Neural cell (in vitro differentiated cells): ENCODE results near the gene SNX33. TPM values are rescaled to one million over a fixed set of nuclear protein-coding genes. Genes with fewer than 3 reads are reported as not detected.

Source experiments
- H2AFZ ChIP-seq: fragments of 200-600, 300-800 bp; sonication (generic), shearing (Covaris generic); 2 replicates; pipeline ENCODE4 v1.6.0; 2014; ENCODE audit warnings: low read depth, mild to moderate bottlenecking, antibody characterized with exemption, low read length, moderate library complexity
- H3F3A ChIP-seq: fragments of 200-600 bp; shearing (Covaris generic); 2 replicates; pipeline ENCODE4 v1.6.1; 2016; ENCODE audit warnings: mild to moderate bottlenecking, moderate library complexity, mixed read lengths, antibody characterized with exemption, low read length; ENCODE audit not compliant: insufficient read depth, poor library complexity, severe bottlenecking
- H3K27ac ChIP-seq: fragments of 200-600, 300-800 bp; sonication (generic), shearing (Covaris generic); 2 replicates; pipeline ENCODE4 v1.5.1; 2014; ENCODE audit warnings: mild to moderate bottlenecking, low read length, moderate library complexity
- H3K27me3 ChIP-seq: fragments of 300-800, 200-600 bp; sonication (generic), shearing (Covaris generic); 2 replicates; pipeline ENCODE4 v1.6.0; 2014; ENCODE audit warnings: mild to moderate bottlenecking, low read depth, low read length, moderate library complexity; ENCODE audit not compliant: insufficient read depth
- H3K36me3 ChIP-seq: fragments of 300-800, 200-600 bp; sonication (generic), shearing (Covaris generic); 2 replicates; pipeline ENCODE4 v1.5.1; 2014; ENCODE audit warnings: mild to moderate bottlenecking, antibody characterized with exemption, low read length, moderate library complexity; ENCODE audit not compliant: insufficient read depth
- H3K4me2 ChIP-seq: fragments of 300-800, 200-600 bp; sonication (generic), shearing (Covaris generic); 2 replicates; pipeline ENCODE4 v1.6.0; 2014; ENCODE audit warnings: mild to moderate bottlenecking, low read length
- H3K4me3 ChIP-seq: fragments of 300-800, 200-600 bp; sonication (generic), shearing (Covaris generic); 2 replicates; pipeline ENCODE4 v1.5.1; 2014; ENCODE audit warnings: mild to moderate bottlenecking, low read length, moderate library complexity
- H3K79me2 ChIP-seq: fragments of 200-600 bp; shearing (Covaris generic); replicated peaks from 2 replicates; pipeline ENCODE4 v1.6.0; 2014; ENCODE audit warnings: mild to moderate bottlenecking, low read length, moderate library complexity; ENCODE audit not compliant: insufficient read depth
- H3K9ac ChIP-seq: fragments of 300-800, 200-600 bp; sonication (generic), shearing (Covaris generic); 2 replicates; pipeline ENCODE4 v1.6.1; 2016; ENCODE audit warnings: mild to moderate bottlenecking, low read length, mixed read lengths
- H3K9me2 ChIP-seq: fragments of 200-600 bp; shearing (Covaris generic); 2 replicates; pipeline ENCODE4 v1.6.1; 2016; ENCODE audit warnings: mild to moderate bottlenecking, low read length, mixed read lengths; ENCODE audit not compliant: insufficient read depth
- H3K9me3 ChIP-seq: fragments of 200-600, 300-800 bp; sonication (generic), shearing (Covaris generic); 2 replicates; pipeline ENCODE4 v1.6.1; 2016; ENCODE audit warnings: mild to moderate bottlenecking, mixed run types, low read length, moderate library complexity, mixed read lengths
- H4K20me1 ChIP-seq: fragments of 200-600 bp; shearing (Covaris generic); 2 replicates; pipeline ENCODE4 v1.6.1; 2016; ENCODE audit warnings: mild to moderate bottlenecking, mixed run types; ENCODE audit not compliant: insufficient read depth
- CTCF ChIP-seq: fragments of 450-650 bp; IDR thresholded peaks from 2 replicates; pipeline ENCODE4 v1.5.1; 2014; ENCODE audit warnings: antibody characterized with exemption, mild to moderate bottlenecking, moderate library complexity; ENCODE audit not compliant: poor library complexity, severe bottlenecking
- EP300 ChIP-seq: fragments of 450-650 bp; conservative IDR thresholded peaks from 2 replicates; pipeline ENCODE4 v1.6.1; 2014; ENCODE audit warnings: antibody characterized with exemption, mild to moderate bottlenecking, moderate library complexity; ENCODE audit not compliant: poor library complexity, severe bottlenecking
- EZH2 ChIP-seq: fragments of 200-600, 300-800 bp; shearing (Covaris generic), sonication (generic); IDR thresholded peaks from 2 replicates; pipeline ENCODE4 v1.6.1; 2014; ENCODE audit warnings: antibody characterized with exemption, low read length, borderline replicate concordance, mild to moderate bottlenecking; ENCODE audit not compliant: insufficient read depth, poor library complexity, severe bottlenecking
- MXI1 ChIP-seq: fragments of 450-650 bp; conservative IDR thresholded peaks from 2 replicates; pipeline ENCODE4 v1.6.1; 2014; ENCODE audit warnings: antibody characterized with exemption, mild to moderate bottlenecking; ENCODE audit not compliant: poor library complexity, severe bottlenecking
- POLR2AphosphoS5 ChIP-seq: IDR thresholded peaks from 2 replicates; pipeline ENCODE4 v1.6.1; 2012
- RAD21 ChIP-seq: fragments of 450-650 bp; conservative IDR thresholded peaks from 2 replicates; pipeline ENCODE4 v1.6.1; 2014; ENCODE audit warnings: antibody characterized with exemption, mild to moderate bottlenecking, moderate library complexity
- REST ChIP-seq: IDR thresholded peaks from 2 replicates; pipeline ENCODE4 v1.6.1; 2012; ENCODE audit warnings: borderline replicate concordance
- SMC3 ChIP-seq: fragments of 450-650 bp; conservative IDR thresholded peaks from 2 replicates; pipeline ENCODE4 v1.6.1; 2014; ENCODE audit warnings: antibody characterized with exemption, mild to moderate bottlenecking, moderate library complexity; ENCODE audit not compliant: poor library complexity
- TAF1 ChIP-seq: IDR thresholded peaks from 2 replicates; pipeline ENCODE4 v1.6.1; 2012; ENCODE audit warnings: low read depth
- polyA plus RNA-seq: library from polyadenylated mRNA; depleted of rRNA; stranded (reverse); fragments of >200 nt; gene quantifications from 2 replicates; pipeline ENCODE4 v1.2.3, GENCODE V29; 2014

The SNX33 gene
- polyA plus RNA-seq, 1 donor from 2014 or later: 0.14 TPM

- Histone ChIP-seq H4K20me1 (no peaks in the 10 kb centered on the region), H3K9ac (no peak overlapping the region), H3K36me3 (no peaks in the 10 kb centered on the region), H3K79me2 (no peaks in the 10 kb centered on the region), H3K9me2 (no peaks in the 10 kb centered on the region), H3K9me3 (no peaks in the 10 kb centered on the region), H3K27ac (no peak overlapping the region), H3K4me2 (no peak overlapping the region), H3K4me3 (no peak overlapping the region), H3F3A (no peaks in the 10 kb centered on the region), H2AFZ (no peak overlapping the region), H3K27me3 (no peaks in the 10 kb centered on the region)
- TF ChIP-seq REST (no peak), MXI1 (no peak), RAD21 (no peak), EZH2 (no peak), POLR2AphosphoS5 (no peak), TAF1 (no peak), EP300 (no peak), CTCF (no peak), SMC3 (no peak)
These were observed 16.3 kb downstream of the SNX33 start for GRCh38 chr15:75663931-75664421.

- no peaks in the 10 kb centered on the region for H3K27me3 ChIP-seq
- no peaks in the 10 kb centered on the region for H3K9me2 ChIP-seq
- no peak overlapping the region for H3K4me3 ChIP-seq
- H4K20me1 ChIP-seq: no peaks in the 10 kb centered on the region
- no peaks in the 10 kb centered on the region for H3K79me2 ChIP-seq
- no peak overlapping the region for H2AFZ ChIP-seq
- H3K4me2 ChIP-seq: no peak overlapping the region
- H3K27ac ChIP-seq: no peak overlapping the region
- TF ChIP-seq MXI1: no peak
- no peak for TF ChIP-seq EZH2
- TF ChIP-seq CTCF: no peak
- TF ChIP-seq SMC3: no peak
- TF ChIP-seq EP300: no peak
- TF ChIP-seq TAF1: no peak
- TF ChIP-seq RAD21: no peak
- H3K9ac ChIP-seq: no peak overlapping the region
- H3K9me3 ChIP-seq: no peaks in the 10 kb centered on the region
- H3F3A ChIP-seq: no peaks in the 10 kb centered on the region
- no peaks in the 10 kb centered on the region for H3K36me3 ChIP-seq
These were observed 19.2 kb downstream of the SNX33 start for GRCh38 chr15:75666823-75667501.
